Stimulated activated CD8-positive, alpha-beta memory T cell treated with anti-CD3 and anti-CD28 coated beads, Interleukin-7, amount 100 ng/mL, for 48 hours (primary cell): ENCODE measurements around the gene NCAM1.
"Not testable (repeated sequence)": the region's sequence is repeated elsewhere in the genome, so short reads cannot be mapped to it uniquely, and the experiment has no call there.

ENCODE experiments used
- DNase-seq, 2 donors: peaks; one replicate each; pipeline ENCODE4 v3.0.0-alpha.2; 2020; ENCODE audit warnings: low read depth in 1 of 2; ENCODE audit errors: extremely low read depth in 1 of 2

NCAM1 gene

DNA sequence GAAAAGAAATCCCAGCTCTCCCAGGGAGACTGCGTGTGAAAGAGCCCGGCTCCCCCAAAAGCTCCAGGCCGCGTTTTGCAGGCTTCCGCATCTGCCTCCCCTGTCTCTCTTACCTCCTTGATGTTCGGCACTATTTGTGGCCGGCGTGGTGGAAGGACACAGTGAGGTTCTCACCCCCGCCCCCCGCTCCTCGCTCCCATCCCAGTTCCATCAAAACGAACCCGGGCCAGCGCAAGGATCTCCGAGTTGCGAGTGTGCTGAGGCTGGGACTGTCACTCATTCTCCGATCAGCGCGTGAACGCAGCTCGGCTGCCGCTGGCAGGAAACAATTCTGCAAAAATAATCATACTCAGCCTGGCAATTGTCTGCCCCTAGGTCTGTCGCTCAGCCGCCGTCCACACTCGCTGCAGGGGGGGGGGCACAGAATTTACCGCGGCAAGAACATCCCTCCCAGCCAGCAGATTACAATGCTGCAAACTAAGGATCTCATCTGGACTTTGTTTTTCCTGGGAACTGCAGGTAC lies at the start of gene NCAM1:
Gene NCAM1, plus strand, starts transcription at position 275 of the 523 bp plus-strand sequence.
- no peak for DNase-seq

DNA sequence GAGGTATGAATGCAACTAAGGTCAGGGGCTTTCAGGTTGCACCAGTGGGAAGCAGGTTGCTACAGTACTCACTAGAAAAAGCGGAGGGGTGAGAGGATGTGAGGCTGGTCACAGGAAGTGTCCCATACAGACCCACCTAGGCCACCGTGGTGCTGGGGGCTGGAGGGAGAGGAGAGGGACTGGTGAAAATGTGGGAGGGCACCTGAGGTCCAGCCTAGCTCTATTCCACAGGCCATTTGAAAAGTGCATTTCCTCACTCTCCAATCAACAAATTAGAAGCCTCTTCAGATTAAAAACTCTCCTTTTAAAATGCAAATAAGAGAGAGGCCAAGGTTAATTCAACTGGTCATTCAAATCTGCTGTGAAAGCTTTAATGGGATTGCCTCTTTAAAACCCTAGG lies 38.6 kb upstream of the NCAM1 start:
- no peak for DNase-seq

DNA sequence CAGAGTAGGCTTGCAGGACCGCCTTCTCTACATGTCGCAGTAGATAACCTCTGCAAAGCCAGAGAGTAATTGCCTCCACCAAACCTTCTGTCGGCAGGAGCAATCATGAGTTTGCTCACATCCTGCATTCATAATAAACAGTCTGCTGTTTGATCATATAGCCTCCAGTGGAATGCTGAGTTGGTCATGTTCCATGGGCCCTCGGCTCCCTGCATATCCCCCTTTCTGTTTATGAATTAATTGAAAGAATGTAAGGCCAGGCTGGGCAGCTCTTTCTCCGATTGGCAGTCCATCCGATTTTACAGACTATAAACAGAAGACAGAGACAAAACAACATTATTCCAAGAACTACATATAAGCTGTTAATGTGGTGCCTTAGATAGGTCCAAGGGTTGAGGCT lies 36.4 kb upstream of the NCAM1 start:
- DNase-seq: not testable (repeated sequence)

DNA sequence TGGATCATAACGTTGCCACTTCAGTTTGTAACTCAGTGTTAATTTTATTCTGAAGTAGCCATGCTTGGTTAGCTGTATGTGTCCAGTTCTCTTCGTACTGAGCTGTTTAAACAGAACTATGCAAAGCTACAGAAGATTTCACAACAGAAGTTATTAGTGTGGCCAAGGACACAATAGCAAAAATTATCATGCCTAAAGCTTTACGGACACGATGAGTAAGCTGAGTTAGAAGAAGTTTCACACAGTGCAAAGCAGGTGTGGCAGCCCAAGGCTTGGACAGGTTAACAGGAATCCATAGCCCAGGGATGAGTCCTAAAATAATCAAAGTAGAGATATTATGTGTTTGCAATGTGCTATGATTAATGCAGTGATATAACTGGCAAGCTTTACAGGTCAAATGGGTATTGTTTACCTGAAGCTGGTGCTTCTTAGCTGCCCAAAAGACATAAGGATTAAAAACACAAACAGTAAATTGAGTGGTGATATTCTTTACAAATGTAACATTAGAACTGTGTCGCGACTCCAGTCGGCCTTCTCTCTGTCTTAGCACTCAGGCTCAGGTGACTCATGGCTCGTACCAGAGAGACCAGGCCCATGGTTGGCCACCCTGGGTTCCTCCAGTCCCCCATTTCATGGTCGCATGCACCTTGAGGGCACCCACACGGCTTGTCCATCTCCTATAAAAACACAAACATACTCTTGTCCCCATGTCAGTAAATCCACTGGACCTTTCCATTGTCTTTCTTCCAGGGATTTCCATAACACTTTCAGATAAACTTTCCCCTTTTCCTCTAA lies 35.5 kb upstream of the NCAM1 start:
- no peak for DNase-seq

DNA sequence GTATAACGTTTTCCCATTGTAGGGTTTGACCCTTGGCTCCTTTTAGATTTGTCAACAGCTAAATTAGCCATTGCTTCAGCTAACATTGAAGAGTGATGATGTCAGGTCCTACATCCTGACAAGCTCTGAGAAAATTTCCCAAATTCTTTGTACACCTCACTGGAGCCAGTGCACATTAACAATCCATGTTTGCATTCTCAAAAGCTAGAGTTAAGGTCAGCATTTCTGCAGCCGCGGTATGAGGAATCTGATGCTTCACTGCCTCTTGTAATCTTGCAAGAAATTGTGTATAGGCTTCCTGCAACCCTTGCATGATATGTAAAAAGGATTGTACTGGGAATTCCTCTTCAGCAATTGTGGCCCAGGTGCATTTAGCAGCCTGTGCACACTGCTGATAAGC lies 33.1 kb upstream of the NCAM1 start:
- no peak for DNase-seq

DNA sequence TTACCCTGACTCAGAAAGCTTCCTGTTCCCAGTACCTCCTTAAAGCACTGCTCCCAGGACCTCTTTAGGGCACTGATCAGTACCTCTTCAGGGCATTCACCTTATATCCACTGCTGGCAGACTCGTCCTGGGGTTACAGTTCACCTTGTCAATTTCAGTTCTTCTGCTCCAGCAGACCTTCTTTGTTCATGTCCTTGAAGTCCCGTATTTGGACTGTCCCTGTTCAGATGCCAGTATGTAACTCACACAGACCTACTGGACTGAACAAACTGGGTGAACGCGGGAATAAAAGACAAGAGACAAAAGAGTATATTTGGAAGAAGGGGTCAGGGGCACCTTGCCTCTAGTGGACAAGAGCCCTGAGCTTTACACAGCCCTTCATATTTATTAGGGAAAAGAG lies 31.8 kb upstream of the NCAM1 start:
- no peak for DNase-seq

DNA sequence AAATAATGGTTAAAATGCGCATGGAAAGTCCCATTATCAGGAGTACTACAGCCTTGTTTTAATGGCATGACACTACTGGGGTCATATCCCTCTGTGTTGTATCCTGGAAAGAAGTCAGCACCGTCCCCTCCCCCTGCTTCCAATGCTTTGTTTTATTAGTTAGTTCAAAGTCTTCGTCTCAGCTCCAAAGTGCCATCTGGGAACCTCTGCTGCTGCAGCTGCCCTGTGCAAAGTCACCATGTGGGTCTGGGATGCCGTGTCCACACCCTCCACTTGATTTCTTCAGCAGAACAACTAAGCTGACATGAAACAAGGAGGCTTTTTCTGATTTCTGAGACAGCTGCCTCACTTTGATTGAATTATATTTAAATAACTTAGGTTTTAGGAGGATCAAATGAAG lies 29.5 kb upstream of the NCAM1 start:
- no peak for DNase-seq

DNA sequence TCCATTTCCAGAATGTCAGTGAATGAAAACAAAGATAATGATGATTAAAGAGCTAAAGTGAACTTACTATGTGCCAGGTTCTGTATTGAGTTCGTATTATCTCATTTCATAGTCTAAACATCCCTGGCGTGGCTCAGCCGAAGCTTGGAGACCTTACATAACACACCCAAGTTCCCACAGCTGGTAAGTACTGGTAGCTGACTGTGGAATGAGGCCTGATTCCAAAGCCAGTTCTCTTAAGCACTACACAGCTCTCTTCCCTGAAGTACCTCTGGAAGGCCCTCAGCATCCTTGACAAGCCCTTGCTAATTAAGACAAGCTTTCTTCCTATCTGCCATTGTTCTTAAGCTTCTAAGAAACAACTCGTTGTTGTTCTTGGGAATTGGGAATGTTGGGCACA lies 28.6 kb upstream of the NCAM1 start:
- no peak for DNase-seq

DNA sequence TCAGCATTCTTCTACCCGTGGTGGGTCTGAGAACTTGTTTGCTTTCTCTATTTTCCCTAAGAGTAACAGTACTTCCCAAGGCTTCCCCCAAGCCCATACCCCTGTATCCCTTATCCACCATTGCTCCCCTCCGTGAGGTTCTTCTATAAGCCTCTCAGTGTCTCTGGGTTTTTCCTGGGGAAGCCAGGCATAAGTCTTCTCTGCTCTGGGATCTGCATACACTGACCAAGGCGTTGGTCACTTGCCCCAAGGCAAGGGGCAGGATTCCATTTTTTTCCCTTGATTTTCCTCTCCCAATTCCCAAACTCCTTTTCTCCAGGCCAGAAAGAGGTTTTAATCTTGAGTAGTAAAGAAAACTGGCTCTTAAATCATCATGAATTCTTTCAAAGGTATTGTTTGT lies 27.2 kb upstream of the NCAM1 start:
- no peak for DNase-seq

DNA sequence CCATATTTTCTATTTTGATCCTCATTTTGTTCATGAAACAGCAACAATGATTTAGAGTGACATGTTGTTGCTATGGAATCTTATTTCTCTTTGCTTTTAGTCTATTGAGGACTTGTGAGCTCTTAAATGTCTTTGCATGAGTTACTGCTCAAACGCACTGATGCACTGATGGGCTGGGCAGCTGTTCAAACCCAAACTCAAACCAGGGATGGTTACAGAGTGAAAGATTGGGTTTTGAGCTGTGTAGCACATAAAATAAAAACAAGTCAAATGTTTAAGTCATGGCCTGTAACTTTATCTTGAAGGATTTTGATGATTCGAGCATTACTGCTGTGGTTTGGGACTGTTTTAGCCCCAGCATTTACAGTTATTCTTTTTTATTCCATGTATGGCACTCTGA lies 20.1 kb upstream of the NCAM1 start:
- no peak for DNase-seq

DNA sequence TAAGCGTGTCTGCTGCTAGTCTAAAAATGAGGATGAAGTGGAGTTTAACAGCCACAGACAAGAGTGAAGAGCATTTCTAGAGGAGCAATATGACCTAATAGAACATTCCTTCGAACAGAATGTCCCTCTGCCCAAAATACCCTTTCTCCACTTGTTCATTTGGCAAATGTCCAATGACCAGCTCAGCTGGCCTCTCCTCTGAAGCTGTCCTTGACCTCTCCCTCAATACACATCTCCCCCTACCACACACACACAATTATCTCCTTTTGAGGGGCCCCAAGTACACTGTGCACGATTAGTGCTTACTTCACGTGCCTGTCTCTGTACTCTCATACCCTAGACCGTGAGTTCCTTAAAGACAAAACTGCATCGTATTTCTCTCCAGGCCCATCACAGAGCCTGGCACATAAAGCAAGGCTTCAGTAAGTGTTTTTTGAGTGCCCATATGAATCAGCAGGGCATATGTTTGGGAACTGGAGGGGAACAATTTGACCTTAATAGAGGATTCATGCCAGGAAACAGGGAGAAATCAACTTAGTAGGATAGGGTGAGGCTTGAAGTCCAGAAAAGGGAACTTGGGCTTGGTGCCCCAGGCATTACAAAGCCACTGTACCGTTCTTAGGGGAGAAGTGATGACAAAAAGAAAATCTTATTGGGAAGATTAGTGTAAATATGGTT lies 18.1 kb upstream of the NCAM1 start:
- no peak for DNase-seq

DNA sequence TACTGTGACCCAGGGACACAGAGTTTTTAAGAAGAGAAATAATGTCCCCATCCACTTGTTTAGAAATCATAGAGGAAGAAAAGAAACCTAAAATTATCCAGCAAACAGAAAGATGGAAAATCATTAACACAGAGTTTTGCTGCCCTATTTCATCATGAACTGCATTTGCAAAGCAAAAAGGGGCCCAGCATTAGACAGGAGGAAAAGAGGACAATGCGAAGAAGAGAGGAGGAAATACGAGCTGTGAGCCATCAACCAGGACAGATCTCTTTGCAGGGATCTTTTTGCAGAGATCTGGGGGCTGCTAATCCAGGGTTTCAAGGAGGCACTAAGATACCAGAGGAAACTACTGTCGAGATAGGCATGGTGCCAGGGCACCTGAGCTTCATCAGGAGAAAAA lies 14.4 kb upstream of the NCAM1 start:
- DNase-seq: no peak

DNA sequence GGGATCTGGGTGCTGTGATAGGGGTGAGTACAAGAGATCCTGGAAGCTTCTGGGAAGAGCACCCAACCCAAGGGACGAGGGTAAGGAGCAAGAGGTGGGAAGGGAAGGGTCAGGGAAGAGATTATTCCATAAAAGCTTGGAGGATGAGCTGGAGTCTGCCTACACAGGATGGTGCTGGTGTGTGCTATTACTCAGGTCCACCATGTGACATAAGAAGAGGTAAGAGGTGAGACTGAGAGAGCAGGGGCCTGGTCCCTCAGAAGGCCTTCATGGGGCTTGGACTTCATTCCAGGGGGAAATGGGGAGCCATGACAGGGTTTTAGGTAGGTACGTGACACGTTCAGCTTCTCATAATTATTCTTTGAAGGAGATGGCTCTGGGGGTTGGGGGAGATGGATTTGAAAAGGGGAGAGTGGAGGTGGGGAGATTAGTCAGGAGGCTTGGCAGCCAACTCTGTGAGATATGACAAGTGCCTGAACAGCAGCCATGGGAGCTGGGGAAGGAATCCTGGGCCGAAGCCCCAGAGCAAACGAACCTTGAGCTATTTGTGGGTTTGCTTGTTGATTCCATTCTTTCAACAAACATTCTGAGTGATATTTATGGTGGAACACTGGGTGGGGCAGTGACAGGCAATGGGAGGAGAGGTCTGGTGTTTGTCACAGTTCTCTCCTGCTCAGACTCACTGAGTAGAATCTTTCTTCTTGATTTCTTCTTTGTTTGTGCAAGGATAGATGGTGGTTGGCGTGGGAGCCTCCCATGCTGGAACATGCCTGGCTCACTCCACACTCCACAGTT lies 11.2 kb upstream of the NCAM1 start:
- no peak for DNase-seq

DNA sequence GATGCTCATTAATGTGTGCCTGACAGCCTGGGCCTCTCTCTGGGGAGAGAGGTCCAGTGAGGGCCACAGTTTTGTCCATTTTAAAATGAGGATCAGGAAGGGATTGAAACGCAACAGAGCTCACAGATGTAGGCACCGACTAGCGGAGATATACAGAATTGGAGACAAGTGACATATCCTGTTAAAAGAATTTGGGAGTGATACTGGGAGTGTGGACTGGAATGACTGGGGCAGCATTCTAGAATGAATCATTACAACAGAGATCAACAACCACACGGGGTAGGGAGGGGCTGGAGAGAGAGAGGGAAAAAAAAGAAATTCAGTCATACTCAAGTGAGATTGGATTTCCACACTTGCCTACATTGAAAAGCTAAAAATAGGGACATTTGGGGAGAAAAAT lies 2.5 kb upstream of the NCAM1 start:
- DNase-seq: no peak

DNA sequence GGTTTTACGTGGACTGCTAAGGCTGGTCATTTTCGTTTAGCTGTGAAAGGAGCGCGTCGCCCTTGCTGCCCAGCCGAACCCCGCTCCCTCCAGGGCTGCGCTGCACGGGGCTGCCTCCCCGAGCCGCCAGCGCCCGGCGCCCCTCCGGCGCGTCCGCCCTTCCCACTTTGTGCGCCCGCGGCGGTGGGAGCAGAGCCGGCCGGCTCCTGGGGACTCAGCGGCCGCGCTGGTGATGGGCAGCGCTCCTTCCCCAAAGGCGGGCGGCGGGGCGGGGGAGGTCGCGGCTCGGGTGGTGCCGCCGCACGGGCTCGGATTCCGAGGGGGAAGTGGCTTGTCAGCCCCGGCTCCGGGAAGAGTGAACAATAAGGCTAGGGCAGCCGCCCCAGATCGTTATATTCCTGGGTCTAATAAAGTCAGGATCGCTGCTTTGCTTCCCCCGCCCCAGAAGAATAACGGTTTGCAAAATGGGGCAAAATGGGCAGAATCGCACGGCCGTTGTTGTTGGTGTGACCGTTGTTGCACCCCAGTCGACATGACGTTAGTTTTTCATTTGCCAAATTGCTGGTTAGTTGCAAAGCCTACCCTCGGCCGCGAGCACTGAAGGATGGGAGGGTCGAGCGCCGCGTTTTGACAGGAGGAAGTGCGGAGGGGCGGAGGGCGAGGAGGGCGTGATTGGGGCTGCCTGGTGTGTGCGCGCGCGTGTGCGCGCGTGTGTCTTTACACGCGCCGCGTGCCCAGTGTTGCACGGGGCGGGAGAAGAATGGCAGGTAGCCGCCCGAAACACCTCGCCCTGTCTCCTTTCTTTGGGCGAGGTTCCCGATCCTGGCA lies 745 bp downstream of the NCAM1 start:
- DNase-seq: no peak

DNA sequence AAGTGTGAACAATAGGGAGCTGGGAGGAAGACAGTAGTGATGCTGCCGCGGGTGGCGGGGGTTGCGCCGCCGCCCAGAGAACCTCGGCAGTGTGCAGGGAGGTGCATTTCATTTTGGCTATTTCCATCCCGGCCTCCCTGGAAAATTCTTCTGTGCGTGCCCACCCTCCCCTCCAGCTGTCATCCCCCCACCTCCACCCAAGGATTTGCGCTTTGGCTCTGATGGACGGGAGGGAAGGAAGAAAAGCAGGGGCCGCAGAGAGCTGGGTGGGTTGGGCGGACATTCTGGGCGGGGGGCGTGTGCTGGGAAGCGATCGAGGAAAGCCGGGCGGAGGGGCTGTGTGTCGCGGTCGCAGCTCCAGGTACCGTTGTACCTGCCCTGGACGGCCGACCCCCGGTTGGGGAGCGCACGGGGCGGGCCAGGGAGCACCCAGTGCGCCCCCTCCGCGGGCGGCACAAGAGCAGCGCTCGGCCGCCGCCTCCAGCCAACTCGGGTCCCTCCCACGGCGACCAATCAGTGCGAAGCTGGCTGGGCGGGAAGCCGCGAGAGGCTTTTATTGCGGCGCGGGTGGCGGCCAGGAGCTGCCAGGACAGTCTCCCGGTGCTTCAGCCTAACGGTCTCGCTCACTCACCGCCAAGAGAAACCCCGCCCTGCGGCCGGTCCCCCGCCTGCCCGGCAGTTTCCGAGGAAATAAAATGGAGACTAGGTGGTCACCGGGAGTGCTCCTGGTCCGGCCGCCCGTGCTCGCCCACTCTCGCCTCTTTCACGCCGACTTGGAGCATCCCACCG lies 1.6 kb downstream of the NCAM1 start:
- no peak for DNase-seq

DNA sequence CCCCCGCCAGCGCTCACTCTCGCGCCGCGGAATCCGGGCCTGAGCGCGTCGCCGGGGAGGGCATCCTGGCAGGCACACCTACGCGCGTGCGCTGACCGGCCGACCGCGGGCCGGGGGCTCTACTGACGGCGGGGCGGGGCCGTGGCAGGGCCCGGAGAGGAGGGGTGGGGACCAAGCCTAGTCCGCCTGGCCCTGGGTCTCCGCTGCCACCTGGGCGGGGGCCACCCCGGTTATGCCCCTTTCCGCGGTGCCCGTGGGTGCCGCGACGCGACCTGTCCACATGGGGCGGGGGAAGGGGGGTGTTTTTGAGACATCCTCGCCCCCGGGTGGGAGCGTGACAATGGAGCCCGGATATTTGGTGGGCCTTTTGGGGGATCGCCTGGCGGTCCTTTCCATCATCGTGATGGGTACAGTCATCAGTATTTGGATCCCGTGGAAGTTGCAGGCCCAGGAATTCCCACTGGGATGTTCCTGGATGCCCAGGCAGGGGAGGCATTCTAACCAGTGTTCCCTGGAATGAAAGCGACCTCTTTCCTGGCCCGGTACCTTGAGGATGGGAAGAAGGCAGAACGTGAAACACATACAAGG lies 2.2 kb downstream of the NCAM1 start:
- no peak for DNase-seq

DNA sequence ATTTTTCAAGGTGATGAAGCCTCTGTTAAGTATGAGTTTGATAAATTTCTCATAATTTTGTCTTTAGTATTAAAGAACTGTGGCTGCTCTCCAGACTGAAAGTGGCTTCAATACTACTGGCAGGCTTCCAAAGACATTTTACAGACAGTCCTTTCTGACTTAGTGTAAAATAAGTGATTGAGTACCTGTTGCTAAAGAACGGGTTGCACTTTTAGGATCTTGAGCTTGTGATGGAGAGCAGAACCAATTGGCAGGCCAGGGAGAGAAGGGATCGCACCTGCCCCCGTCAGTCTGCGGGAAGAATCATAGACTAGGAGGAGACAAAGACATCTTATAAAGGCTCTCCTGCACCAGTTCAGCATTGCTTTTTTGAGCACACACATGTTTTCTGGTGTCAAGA lies 4.4 kb downstream of the NCAM1 start:
- DNase-seq: no peak

DNA sequence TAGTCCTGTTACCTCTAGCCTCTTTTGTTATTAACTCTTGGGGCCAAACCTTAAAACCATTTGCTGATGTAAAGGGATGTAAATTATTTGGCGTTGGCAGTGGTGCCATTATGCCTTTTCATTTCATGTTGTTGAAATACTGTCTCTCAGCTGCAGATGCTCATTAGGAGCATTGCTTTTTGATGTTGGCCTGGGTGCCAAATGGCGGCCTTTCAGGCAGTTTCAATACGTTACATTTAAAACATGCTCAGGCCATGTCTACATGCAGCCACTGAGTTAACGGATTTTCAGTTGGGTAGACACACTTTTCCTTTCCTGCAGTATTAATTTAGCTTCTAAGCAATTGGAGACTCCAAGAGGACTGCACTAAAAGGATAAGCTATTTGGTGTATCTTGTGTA lies 5.3 kb downstream of the NCAM1 start:
- no peak for DNase-seq

DNA sequence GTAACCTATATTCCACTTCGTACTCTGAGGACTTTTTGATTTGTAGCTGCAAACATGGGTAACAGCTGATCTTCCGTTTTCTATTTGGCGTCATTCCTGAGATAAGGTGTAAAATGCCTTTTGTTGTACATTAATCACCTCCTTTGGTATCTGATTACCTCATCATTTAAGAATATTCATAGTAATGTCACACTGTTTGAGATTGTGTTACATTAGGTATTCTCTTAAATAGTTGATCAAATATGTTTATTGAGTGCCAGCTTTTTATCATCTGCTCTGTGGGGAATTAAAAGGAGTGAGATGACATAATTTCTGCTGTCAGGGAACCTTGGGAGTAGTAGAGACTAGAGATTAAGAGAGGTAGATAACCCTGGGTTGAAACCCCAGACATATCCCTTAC lies 5.9 kb downstream of the NCAM1 start:
- DNase-seq: no peak
